Measurements from ENCODE around the gene BID. TPM values are rescaled to one million over a fixed set of nuclear protein-coding genes. Genes with fewer than 3 reads are reported as not detected.

Gene BID
- total RNA-seq, 8 experiments from 2014 or later, result 9.1 to 40.2 (median 16.9) TPM

DNA sequence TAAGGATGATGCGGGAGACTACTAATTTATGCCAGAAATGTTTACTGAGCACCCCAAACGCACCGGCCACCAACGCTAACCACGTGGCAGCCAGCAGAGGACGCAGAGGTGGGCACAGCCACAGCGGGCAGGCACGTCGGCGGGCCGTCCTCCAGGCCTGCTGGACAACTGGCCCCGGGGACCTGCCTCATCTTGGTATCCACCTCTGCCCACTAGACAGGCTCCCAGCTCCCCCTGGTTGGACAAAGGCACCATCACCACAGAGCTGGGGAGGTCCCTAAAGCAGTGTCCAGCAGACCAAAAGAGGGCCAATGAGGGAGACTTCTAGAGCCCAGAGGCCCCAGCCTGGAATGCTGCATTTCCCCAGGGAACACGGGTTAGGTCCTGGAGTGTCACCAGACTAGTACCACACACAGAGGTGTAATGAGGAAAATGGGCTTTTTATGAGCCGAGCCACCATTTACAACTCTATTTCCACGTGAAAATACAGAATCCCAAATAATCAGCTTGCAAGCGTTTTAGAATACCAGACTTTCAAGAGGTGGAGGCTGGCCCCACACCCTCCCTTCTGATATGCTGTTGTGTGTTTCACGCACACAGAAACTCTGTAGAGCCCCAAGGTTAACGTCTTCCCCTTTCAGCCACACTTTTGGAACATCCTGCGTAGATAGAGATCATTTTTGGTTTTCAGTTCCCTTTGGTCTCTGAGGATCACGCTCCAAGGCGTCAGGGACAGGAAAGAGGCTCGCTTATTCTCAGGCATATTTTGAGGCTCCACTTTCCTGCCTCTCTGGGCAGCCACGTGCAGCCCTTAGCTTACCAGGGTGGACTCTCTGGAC, 23.7 kb upstream of the BID start:
- no peak overlapping the region for H3K27ac ChIP-seq
- 89 to 100% (median 94%) methylated on average over 2 to 16 of the region's 23 CpGs; no CpG with 5 or more reads in 2 of the 10 experiments for WGBS, 10 experiments
- ATAC-seq (replicated peaks in 6 of 8), result no peak

DNA sequence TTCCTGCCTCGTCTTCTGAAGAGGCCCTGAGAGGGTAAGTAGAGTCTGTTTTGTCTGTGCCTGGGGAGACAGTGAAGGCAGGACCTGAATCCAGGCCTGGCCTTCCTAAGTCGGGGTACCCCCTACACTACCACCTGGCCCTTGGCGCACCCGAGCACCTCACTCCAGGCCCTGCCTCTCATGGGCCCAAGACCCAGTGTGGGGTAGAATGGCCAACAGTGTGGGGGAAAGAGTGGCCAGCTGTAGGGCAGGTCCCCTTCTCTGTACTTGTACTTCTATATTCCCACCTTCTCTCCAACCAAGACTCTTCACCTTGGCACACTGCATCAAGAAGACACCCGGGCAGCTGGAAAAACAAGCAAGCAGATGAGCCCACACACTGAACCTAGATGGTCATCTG, 22.4 kb upstream of the BID start:
- in situ Hi-C loops (cut with MboI; ENCODE audit: low pct_unique_long_range_greater_than_20kb in 2 of 9, low sequenced_read_pairs in 9 of 9, unreplicated experiment in 9 of 9), result no loop called here
- Histone ChIP-seq H3K4me1 (replicated peaks in 1 of 2) (no peaks in the 10 kb centered on the region), H3K4me3 (no peak overlapping the region), H3K27ac (no peak overlapping the region)
- no peak for ATAC-seq (replicated peaks in 6 of 8)
- 80 to 100% (median 80%) methylated on average over 1 to 2 of the region's 5 CpGs; no CpG with 5 or more reads in 5 of the 10 experiments for WGBS, 10 experiments

More for the DNA sequence above, 23.7 kb upstream of the BID start:
- Histone ChIP-seq H3K4me1 (replicated peaks in 1 of 2) (no peaks in the 10 kb centered on the region), H3K4me3 (no peak overlapping the region)
- in situ Hi-C loops (cut with MboI; ENCODE audit: low pct_unique_long_range_greater_than_20kb in 2 of 9, low sequenced_read_pairs in 9 of 9, unreplicated experiment in 9 of 9), result no loop called here

- WGBS, 10 experiments, result 80 to 99% (median 92%) methylated on average over 2 to 14 of the region's 32 CpGs; no CpG with 5 or more reads in 4 of the 10 experiments
- in situ Hi-C loops (cut with MboI; ENCODE audit: low pct_unique_long_range_greater_than_20kb in 2 of 9, low sequenced_read_pairs in 9 of 9, unreplicated experiment in 9 of 9), result no loop called here
- no peak for ATAC-seq (replicated peaks in 6 of 8)
- Histone ChIP-seq H3K4me3 (no peak overlapping the region), H3K27ac (no peak overlapping the region), H3K4me1 (replicated peaks in 1 of 2) (no peaks in the 10 kb centered on the region)
Measured at GRCh38 chr22:17795661-17796548, 21.6 kb upstream of the BID start.

- Histone ChIP-seq H3K27ac (no peak overlapping the region), H3K4me3 (no peak overlapping the region), H3K4me1 (replicated peaks in 1 of 2) (no peaks in the 10 kb centered on the region)
- 87 to 100% (median 94%) methylated on average over 2 to 16 of the region's 25 CpGs; no CpG with 5 or more reads in 2 of the 10 experiments for WGBS, 10 experiments
- in situ Hi-C loops (cut with MboI; ENCODE audit: low pct_unique_long_range_greater_than_20kb in 2 of 9, low sequenced_read_pairs in 9 of 9, unreplicated experiment in 9 of 9), result no loop called here
- ATAC-seq (replicated peaks in 6 of 8), result no peak
Measured at GRCh38 chr22:17794726-17795542, 20.7 kb upstream of the BID start.

DNA sequence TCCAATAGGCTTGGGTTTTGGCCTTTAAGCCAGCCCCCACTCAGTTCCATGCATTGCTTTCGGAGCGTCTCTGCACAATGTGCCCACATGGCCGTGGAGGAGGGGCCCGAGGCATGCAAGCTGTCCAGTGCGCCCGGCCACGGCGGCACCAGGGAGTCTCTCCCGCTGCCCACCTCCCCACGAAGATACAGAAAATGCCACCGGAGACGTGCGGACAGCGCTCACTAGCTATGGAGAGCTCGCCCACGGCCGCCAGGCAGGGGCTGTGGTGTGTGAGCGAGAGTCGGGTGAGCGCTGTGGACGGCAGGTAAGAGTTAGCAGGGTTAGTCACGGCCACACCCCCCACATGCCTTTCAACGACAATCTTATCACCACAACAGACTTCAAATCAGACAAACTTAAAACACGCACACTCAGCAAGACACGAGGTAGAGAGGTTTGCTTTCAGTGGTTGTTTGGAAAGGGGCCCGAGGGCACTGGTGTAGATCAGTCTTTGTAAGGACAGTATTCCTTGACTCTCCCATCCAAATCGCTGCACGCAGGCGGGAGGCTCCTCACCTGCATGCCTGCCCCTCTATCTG, 18.7 kb upstream of the BID start:
- 76 to 100% (median 93%) methylated on average over 2 to 8 of the region's 29 CpGs; no CpG with 5 or more reads in 3 of the 10 experiments for WGBS, 10 experiments
- Histone ChIP-seq H3K27ac (no peak overlapping the region), H3K4me1 (replicated peaks in 1 of 2) (no peaks in the 10 kb centered on the region), H3K4me3 (no peak overlapping the region)
- in situ Hi-C loops (cut with MboI; ENCODE audit: low pct_unique_long_range_greater_than_20kb in 2 of 9, low sequenced_read_pairs in 9 of 9, unreplicated experiment in 9 of 9), result no loop called here
- no peak for ATAC-seq (replicated peaks in 6 of 8)

- WGBS, 10 experiments, result 33 to 100% (median 64%) methylated on average over 1 to 4 of the region's 5 CpGs; no CpG with 5 or more reads in 4 of the 10 experiments
- in situ Hi-C loops (cut with MboI; ENCODE audit: low pct_unique_long_range_greater_than_20kb in 2 of 9, low sequenced_read_pairs in 9 of 9, unreplicated experiment in 9 of 9), result no loop called here
- no peak overlapping the region for H3K4me3 ChIP-seq
- H3K4me1 ChIP-seq (replicated peaks in 1 of 2), result peaks cover under 1 to 1% of the 10 kb centered on the region in 2 donors
- no peak overlapping the region for H3K27ac ChIP-seq
- ATAC-seq (replicated peaks in 6 of 8), result peak in 2 of 8 experiments; percentile 34 to 56
Measured at GRCh38 chr22:17792299-17792698, 18.0 kb upstream of the BID start.

DNA sequence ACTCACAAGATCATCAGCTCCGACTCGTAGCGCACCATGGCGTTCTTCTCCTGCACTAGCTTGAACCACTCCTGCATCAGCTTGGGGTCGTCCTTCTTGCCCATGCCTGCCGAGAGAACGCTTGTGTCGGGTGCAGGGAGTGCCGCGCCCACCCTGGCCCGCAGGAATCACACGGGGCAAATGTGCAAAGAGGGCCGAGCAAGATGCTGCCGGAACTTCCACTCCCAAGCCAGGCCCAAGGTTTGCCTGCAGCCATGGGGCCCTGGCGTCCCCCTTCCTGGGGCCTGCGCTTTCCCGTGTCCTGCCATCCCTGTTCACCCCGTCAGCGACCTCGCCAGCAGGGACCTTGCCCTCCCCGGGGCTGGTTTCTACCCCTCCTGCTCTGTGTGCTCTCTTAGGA, 16.9 kb upstream of the BID start:
- in situ Hi-C loops (cut with MboI; ENCODE audit: low pct_unique_long_range_greater_than_20kb in 2 of 9, low sequenced_read_pairs in 9 of 9, unreplicated experiment in 9 of 9), result no loop called here
- Histone ChIP-seq H3K4me1 (replicated peaks in 1 of 2) (peaks cover 12% of the 10 kb centered on the region in 2 donors), H3K27ac (no peak overlapping the region)

DNA sequence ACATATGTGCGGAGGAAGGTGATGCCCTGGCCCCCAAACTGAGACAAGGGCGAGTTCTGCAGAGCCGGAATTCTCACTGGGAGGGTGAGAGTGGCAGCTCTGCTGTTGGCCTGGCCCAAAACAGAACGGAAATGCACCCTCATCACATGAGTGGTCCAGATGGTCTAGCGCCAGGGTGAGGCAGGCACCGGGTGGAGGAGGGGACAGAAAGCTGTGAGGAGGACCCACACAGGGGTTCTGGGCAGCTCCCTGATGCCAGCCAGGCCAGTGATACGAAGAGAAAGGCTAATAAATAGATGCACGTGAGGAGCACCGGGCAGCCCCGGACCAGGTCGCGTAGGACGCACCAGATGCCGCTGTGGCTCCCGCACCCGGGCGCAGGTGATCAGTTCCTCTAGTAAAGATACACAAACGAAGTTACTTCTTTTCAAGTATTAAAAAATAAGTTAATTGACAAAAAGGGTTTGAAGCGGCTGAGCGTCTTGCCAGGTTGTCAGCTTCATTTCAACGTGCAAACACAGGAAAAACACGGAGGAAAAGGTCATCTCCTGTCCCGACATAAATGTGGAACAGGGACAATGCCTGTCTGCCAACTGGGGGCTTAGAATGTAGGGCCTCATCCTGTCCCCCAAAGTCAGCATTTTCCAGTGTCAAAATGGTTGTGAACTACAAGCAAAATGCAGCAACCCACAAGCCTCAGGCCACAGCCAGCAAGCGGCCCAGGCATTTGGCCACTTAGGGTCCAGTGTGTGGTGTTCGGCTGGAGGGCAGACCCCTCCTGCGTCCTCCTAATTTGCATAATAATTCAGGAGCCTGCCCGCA, 15.3 kb upstream of the BID start:
- no peak overlapping the region for H3K4me3 ChIP-seq
- 77 to 97% (median 89%) methylated on average over 1 to 19 of the region's 27 CpGs; no CpG with 5 or more reads in 2 of the 10 experiments for WGBS, 10 experiments
- ATAC-seq (replicated peaks in 6 of 8), result no peak
- peaks cover 13% of the 10 kb centered on the region in 2 donors for H3K4me1 ChIP-seq (replicated peaks in 1 of 2)
- no peak overlapping the region for H3K27ac ChIP-seq
- in situ Hi-C loops (cut with MboI; ENCODE audit: low pct_unique_long_range_greater_than_20kb in 2 of 9, low sequenced_read_pairs in 9 of 9, unreplicated experiment in 9 of 9), result no loop called here

More for the DNA sequence above, 16.9 kb upstream of the BID start:
- WGBS, 10 experiments, result 76 to 92% (median 89%) methylated on average over 5 to 14 of the region's 21 CpGs; no CpG with 5 or more reads in 6 of the 10 experiments
- no peak for ATAC-seq (replicated peaks in 6 of 8)
- H3K4me3 ChIP-seq, result no peak overlapping the region

- H3K4me3 ChIP-seq, result no peak overlapping the region
Measured at GRCh38 chr22:17788528-17789378, 14.5 kb upstream of the BID start.

DNA sequence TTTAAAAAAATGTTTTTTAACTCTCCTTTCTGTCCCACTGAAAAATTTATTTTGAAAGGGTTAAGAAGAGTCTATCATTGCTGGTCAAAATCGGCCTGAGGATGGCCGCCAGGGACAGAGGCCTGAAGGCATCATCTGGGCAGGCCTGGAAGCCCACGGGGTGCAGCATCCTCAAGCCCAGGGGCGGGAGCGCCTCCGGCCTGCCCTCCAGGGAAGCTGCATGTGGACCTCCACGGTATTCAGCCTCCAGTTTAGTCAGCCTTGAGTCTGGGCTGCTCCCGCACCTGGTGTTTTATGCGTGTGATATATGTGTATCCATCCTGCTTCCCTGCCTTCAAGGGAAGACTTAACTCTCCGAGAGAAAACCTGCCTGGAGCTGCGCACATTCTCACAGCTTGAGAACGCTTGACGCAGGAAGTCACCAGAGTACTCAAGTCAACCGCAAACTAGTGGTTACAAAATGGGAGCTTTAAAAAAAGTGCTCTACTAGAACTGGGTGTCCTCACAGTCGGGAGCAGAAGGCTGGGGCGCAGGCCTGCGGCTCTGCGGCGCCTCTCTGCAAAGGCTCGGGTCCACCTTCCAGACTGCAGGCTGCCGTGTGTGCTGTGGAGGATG, 13.6 kb upstream of the BID start:
- WGBS, 10 experiments, result 80 to 100% (median 92%) methylated on average over 2 to 13 of the region's 21 CpGs; no CpG with 5 or more reads in 3 of the 10 experiments
- H3K4me1 ChIP-seq (replicated peaks in 1 of 2), result peaks cover 13% of the 10 kb centered on the region in 2 donors
- H3K27ac ChIP-seq, result no peak overlapping the region
- H3K4me3 ChIP-seq, result no peak overlapping the region
- no peak for ATAC-seq (replicated peaks in 6 of 8)
- in situ Hi-C loops (cut with MboI; ENCODE audit: low pct_unique_long_range_greater_than_20kb in 2 of 9, low sequenced_read_pairs in 9 of 9, unreplicated experiment in 9 of 9), result no loop called here

More at GRCh38 chr22:17788528-17789378, 14.5 kb upstream of the BID start:
- in situ Hi-C loops (cut with MboI; ENCODE audit: low pct_unique_long_range_greater_than_20kb in 2 of 9, low sequenced_read_pairs in 9 of 9, unreplicated experiment in 9 of 9), result no loop called here
- 70 to 100% (median 94%) methylated on average over 1 to 13 of the region's 32 CpGs; no CpG with 5 or more reads in 1 of the 10 experiments for WGBS, 10 experiments
- Histone ChIP-seq H3K4me1 (replicated peaks in 1 of 2) (peaks cover 13% of the 10 kb centered on the region in 2 donors), H3K27ac (no peak overlapping the region)
- ATAC-seq (replicated peaks in 6 of 8), result peak in 1 of 8 experiments; percentile 1
